ENCODE results near the gene LUC7L. TPM values are rescaled to one million over a fixed set of nuclear protein-coding genes. Genes with fewer than 3 reads are reported as not detected.

Gene LUC7L
- total and polyA plus RNA-seq, 3 experiments from 2014 or later = 9.2 to 80.0 (median 78.5) TPM

DNA sequence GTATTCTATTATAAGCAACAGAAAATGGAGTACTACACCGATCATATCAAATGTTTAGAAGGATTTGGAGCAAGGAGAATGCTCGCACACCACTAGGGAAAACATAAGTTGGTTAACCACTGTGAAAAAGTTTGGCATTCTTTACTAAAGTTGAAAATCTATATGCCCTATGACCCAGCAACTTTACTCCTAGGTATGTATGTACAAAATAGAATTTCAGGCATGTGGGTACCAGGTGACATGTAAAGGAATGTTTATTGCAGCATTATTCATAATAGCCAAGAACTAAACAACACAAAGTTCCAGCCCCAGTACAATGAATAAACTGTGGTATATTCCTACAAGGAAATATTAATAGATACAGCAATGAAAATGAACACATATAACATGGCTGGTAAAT, 82.6 kb downstream of the LUC7L start:
- Mint-ChIP-seq H3K27ac (no peak overlapping the region), H3K4me1 (no peaks in the 10 kb centered on the region), H3K4me3 (no peak overlapping the region), H3K9me3 (no peaks in the 10 kb centered on the region), H3K27me3 (peaks cover 11 to 26% of the 10 kb centered on the region in 2 donors), H3K36me3 (no peaks in the 10 kb centered on the region)
- no peak overlapping the region for H3K27ac ChIP-seq (ENCODE audit: low read depth, low read length)
- ChIA-PET POLR2A (no interaction called here), CTCF (no interaction called here)
- no peaks in the 10 kb centered on the region for H3K36me3 ChIP-seq (ENCODE audit: insufficient read depth, low read length)
- no peak for DNase-seq
- no peaks in the 10 kb centered on the region for H3K4me1 ChIP-seq (ENCODE audit: insufficient read depth, low read length)
- H3K27me3 ChIP-seq (ENCODE audit: insufficient read depth, low read length, poor library complexity, severe bottlenecking) = no peaks in the 10 kb centered on the region
- no peaks in the 10 kb centered on the region for H3K9me3 ChIP-seq (ENCODE audit: low read length)
- H3K4me3 ChIP-seq (ENCODE audit: low read length) = no peak overlapping the region

GRCh38 chr16:144797-145252, 84.4 kb downstream of the LUC7L start:
- H3K4me3 Mint-ChIP-seq = peak overlapping the region in 2 of 7 donors; percentile 25 to 32
- DNase-seq = no peak
- ChIA-PET POLR2A (no interaction called here), CTCF (interaction anchor here (1.4 kb wide), 1 partner anchor 27 kb away, joined by 3 read pairs; no protein-coding TSS in a partner anchor)
- peaks cover 5 to 21% of the 10 kb centered on the region in 2 donors for H3K27me3 Mint-ChIP-seq
- no peak overlapping the region for H3K4me3 ChIP-seq (ENCODE audit: low read length)
- H3K36me3 ChIP-seq (ENCODE audit: insufficient read depth, low read length) = no peaks in the 10 kb centered on the region
- H3K27me3 ChIP-seq (ENCODE audit: insufficient read depth, low read length, poor library complexity, severe bottlenecking) = no peaks in the 10 kb centered on the region
- H3K9me3 ChIP-seq (ENCODE audit: low read length) = no peaks in the 10 kb centered on the region
- H3K27ac ChIP-seq (ENCODE audit: low read depth, low read length) = no peak overlapping the region
- no peaks in the 10 kb centered on the region for H3K4me1 Mint-ChIP-seq
- H3K4me1 ChIP-seq (ENCODE audit: insufficient read depth, low read length) = no peaks in the 10 kb centered on the region
- no peaks in the 10 kb centered on the region for H3K36me3 Mint-ChIP-seq
- H3K9me3 Mint-ChIP-seq = no peaks in the 10 kb centered on the region
- H3K27ac Mint-ChIP-seq = no peak overlapping the region

DNA sequence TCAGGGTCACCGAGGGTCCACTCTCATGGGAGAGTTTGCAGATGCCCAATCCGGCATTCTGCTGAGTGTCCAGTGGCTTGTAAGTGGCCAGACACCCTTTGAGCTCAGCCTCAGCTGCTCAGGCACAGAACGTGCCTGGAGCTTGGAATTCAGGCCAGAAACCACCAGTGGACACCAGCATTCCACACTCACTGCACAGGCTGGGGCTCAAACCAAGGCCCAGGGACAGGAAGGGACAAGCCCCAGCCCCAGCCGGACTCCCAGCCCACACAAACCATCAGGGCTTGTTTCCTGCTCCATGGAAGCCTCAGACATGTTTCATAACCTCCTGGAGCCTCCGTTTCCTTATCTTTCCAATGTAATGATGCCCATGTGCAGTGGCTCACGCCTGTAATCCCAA, 85.8 kb downstream of the LUC7L start:
- Histone ChIP-seq H3K27ac (ENCODE audit: low read depth, low read length) (peak overlapping the region; percentile 70), H3K9me3 (ENCODE audit: low read length) (no peaks in the 10 kb centered on the region), H3K36me3 (ENCODE audit: insufficient read depth, low read length) (no peaks in the 10 kb centered on the region), H3K4me3 (ENCODE audit: low read length) (no peak overlapping the region), H3K4me1 (ENCODE audit: insufficient read depth, low read length) (no peaks in the 10 kb centered on the region), H3K27me3 (ENCODE audit: insufficient read depth, low read length, poor library complexity, severe bottlenecking) (no peaks in the 10 kb centered on the region)
- DNase-seq = no peak
- Mint-ChIP-seq H3K27ac (no peak overlapping the region), H3K4me3 (no peak overlapping the region), H3K4me1 (peaks cover 2 to 5% (median 4%) of the 10 kb centered on the region in 3 donors), H3K27me3 (peaks cover 2 to 21% of the 10 kb centered on the region in 2 donors), H3K9me3 (no peaks in the 10 kb centered on the region), H3K36me3 (peaks cover 0 to 3% (median 0%) of the 10 kb centered on the region in 3 donors)
- POLR2A ChIA-PET = no interaction called here
- CTCF ChIA-PET = interaction anchor here (1.4 kb wide), 1 partner anchor 25 kb away, joined by 3 read pairs; no protein-coding TSS in a partner anchor

- Histone ChIP-seq H3K4me3 (ENCODE audit: low read length) (no peak overlapping the region), H3K4me1 (ENCODE audit: insufficient read depth, low read length) (no peaks in the 10 kb centered on the region), H3K27ac (ENCODE audit: low read depth, low read length) (peak overlapping the region; percentile 70), H3K9me3 (ENCODE audit: low read length) (no peaks in the 10 kb centered on the region), H3K36me3 (ENCODE audit: insufficient read depth, low read length) (no peaks in the 10 kb centered on the region), H3K27me3 (ENCODE audit: insufficient read depth, low read length, poor library complexity, severe bottlenecking) (no peaks in the 10 kb centered on the region)
- Mint-ChIP-seq H3K4me1 (peaks cover 2 to 5% (median 4%) of the 10 kb centered on the region in 3 donors), H3K27me3 (peaks cover 2 to 21% of the 10 kb centered on the region in 2 donors), H3K27ac (no peak overlapping the region), H3K4me3 (no peak overlapping the region), H3K36me3 (peaks cover 0 to 4% (median 0%) of the 10 kb centered on the region in 3 donors), H3K9me3 (no peaks in the 10 kb centered on the region)
- POLR2A ChIA-PET = no interaction called here
- CTCF ChIA-PET = no interaction called here
- DNase-seq = no peak
Measured at GRCh38 chr16:143047-143446, 86.2 kb downstream of the LUC7L start.

GRCh38 chr16:142405-142967, 86.8 kb downstream of the LUC7L start:
- Mint-ChIP-seq H3K27ac (no peak overlapping the region), H3K36me3 (peaks cover 0 to 5% (median 0%) of the 10 kb centered on the region in 3 donors), H3K9me3 (no peaks in the 10 kb centered on the region), H3K4me1 (peaks cover 4 to 9% (median 8%) of the 10 kb centered on the region in 3 donors), H3K4me3 (no peak overlapping the region), H3K27me3 (peaks cover 2 to 21% of the 10 kb centered on the region in 2 donors)
- peak overlapping the region; percentile 70 for H3K27ac ChIP-seq (ENCODE audit: low read depth, low read length)
- no peak for DNase-seq
- ChIA-PET CTCF (no interaction called here), POLR2A (no interaction called here)
- H3K4me3 ChIP-seq (ENCODE audit: low read length) = no peak overlapping the region
- no peaks in the 10 kb centered on the region for H3K36me3 ChIP-seq (ENCODE audit: insufficient read depth, low read length)
- H3K4me1 ChIP-seq (ENCODE audit: insufficient read depth, low read length) = peaks cover 3% of the 10 kb centered on the region
- H3K27me3 ChIP-seq (ENCODE audit: insufficient read depth, low read length, poor library complexity, severe bottlenecking) = no peaks in the 10 kb centered on the region
- H3K9me3 ChIP-seq (ENCODE audit: low read length) = no peaks in the 10 kb centered on the region

GRCh38 chr16:140175-140857, 88.9 kb downstream of the LUC7L start:
- Mint-ChIP-seq H3K27me3 (peaks cover under 1 to 12% of the 10 kb centered on the region in 2 donors), H3K4me3 (peak overlapping the region in 6 of 7 donors; percentile 5 to 74 (median 54)), H3K36me3 (peaks cover 0 to 7% (median 2%) of the 10 kb centered on the region in 3 donors), H3K9me3 (no peaks in the 10 kb centered on the region), H3K4me1 (peaks cover 12 to 21% (median 18%) of the 10 kb centered on the region in 3 donors), H3K27ac (peak overlapping the region in 4 of 8 donors; percentile 25 to 71 (median 46))
- H3K4me3 ChIP-seq (ENCODE audit: low read length) = no peak overlapping the region
- ChIA-PET CTCF (no interaction called here), POLR2A (interaction anchor here (0.6 kb wide), 1 partner anchor 40 kb away, joined by 3 read pairs; no protein-coding TSS in a partner anchor)
- H3K36me3 ChIP-seq (ENCODE audit: insufficient read depth, low read length) = no peaks in the 10 kb centered on the region
- peaks cover 8% of the 10 kb centered on the region for H3K4me1 ChIP-seq (ENCODE audit: insufficient read depth, low read length)
- H3K9me3 ChIP-seq (ENCODE audit: low read length) = no peaks in the 10 kb centered on the region
- no peak for DNase-seq
- no peaks in the 10 kb centered on the region for H3K27me3 ChIP-seq (ENCODE audit: insufficient read depth, low read length, poor library complexity, severe bottlenecking)
- no peak overlapping the region for H3K27ac ChIP-seq (ENCODE audit: low read depth, low read length)

Other genes with a start within 250 kb of the LUC7L start
- 10 to 100 TPM; 63.6 to 63.9 TPM for gene POLR3K, start 175.8 kb downstream of the LUC7L start, total RNA-seq
- gene POLR3K, start 175.8 kb downstream of the LUC7L start, polyA plus RNA-seq = 35.1 TPM
- 100 to 1,000 TPM; 108 to 110 TPM for gene SNRNP25, start 175.6 kb downstream of the LUC7L start, total RNA-seq
- gene SNRNP25, start 175.6 kb downstream of the LUC7L start, polyA plus RNA-seq = 16.3 TPM
- under 1 TPM; 0.53 to 0.59 TPM for gene RHBDF1, start 156.8 kb downstream of the LUC7L start, total RNA-seq
- not detected for gene RHBDF1, start 156.8 kb downstream of the LUC7L start, polyA plus RNA-seq
- 10 to 100 TPM; 47.5 to 48.2 TPM for gene MPG, start 151.2 kb downstream of the LUC7L start, total RNA-seq
- gene MPG, start 151.2 kb downstream of the LUC7L start, polyA plus RNA-seq = 58.1 TPM
- 10 to 100 TPM; 45.2 to 50.7 TPM for gene NPRL3, start 90.8 kb downstream of the LUC7L start, total RNA-seq
- 13.0 TPM for gene NPRL3, start 90.8 kb downstream of the LUC7L start, polyA plus RNA-seq
- gene HBZ, start 76.8 kb downstream of the LUC7L start, total RNA-seq = not detected
- gene HBZ, start 76.8 kb downstream of the LUC7L start, polyA plus RNA-seq = not detected
- gene HBM, start 63.5 kb downstream of the LUC7L start, total RNA-seq = not detected
- not detected for gene HBM, start 63.5 kb downstream of the LUC7L start, polyA plus RNA-seq
- gene HBA2, start 56.6 kb downstream of the LUC7L start, total RNA-seq = not detected
- gene HBA2, start 56.6 kb downstream of the LUC7L start, polyA plus RNA-seq = 5.8 TPM
- gene HBA1, start 52.8 kb downstream of the LUC7L start, total RNA-seq = not detected
- gene HBA1, start 52.8 kb downstream of the LUC7L start, polyA plus RNA-seq = 1.6 TPM
- not detected for gene HBQ1, start 49.0 kb downstream of the LUC7L start, total RNA-seq
- gene HBQ1, start 49.0 kb downstream of the LUC7L start, polyA plus RNA-seq = 0.72 TPM
- gene FAM234A, start 5.4 kb upstream of the LUC7L start, total RNA-seq = 10 to 100 TPM; 23.1 to 26.1 TPM
- 27.9 TPM for gene FAM234A, start 5.4 kb upstream of the LUC7L start, polyA plus RNA-seq
- under 1 TPM in 1 of 2 experiments, not detected in 1; 0.09 TPM for gene RGS11, start 46.5 kb upstream of the LUC7L start, total RNA-seq
- not detected for gene RGS11, start 46.5 kb upstream of the LUC7L start, polyA plus RNA-seq
- not detected for gene ARHGDIG, start 51.1 kb upstream of the LUC7L start, total RNA-seq
- gene ARHGDIG, start 51.1 kb upstream of the LUC7L start, polyA plus RNA-seq = not detected
- not detected for gene PDIA2, start 53.7 kb upstream of the LUC7L start, total RNA-seq
- not detected for gene PDIA2, start 53.7 kb upstream of the LUC7L start, polyA plus RNA-seq
- 10 to 100 TPM; 24.7 to 26.3 TPM for gene AXIN1, start 123.3 kb upstream of the LUC7L start, total RNA-seq
- gene AXIN1, start 123.3 kb upstream of the LUC7L start, polyA plus RNA-seq = 6.9 TPM
- gene MRPL28, start 141.1 kb upstream of the LUC7L start, total RNA-seq = 10 to 100 TPM; 90.2 to 98.0 TPM
- 67.8 TPM for gene MRPL28, start 141.1 kb upstream of the LUC7L start, polyA plus RNA-seq
- gene PGAP6, start 152.5 kb upstream of the LUC7L start, total RNA-seq = 10 to 100 TPM; 36.1 to 36.2 TPM
- gene PGAP6, start 152.5 kb upstream of the LUC7L start, polyA plus RNA-seq = 23.1 TPM
- gene NME4, start 167.8 kb upstream of the LUC7L start, total RNA-seq = 10 to 100 TPM; 14.1 to 15.4 TPM
- 49.9 TPM for gene NME4, start 167.8 kb upstream of the LUC7L start, polyA plus RNA-seq
- 1 to 10 TPM; 6.8 to 7.9 TPM for gene DECR2, start 172.4 kb upstream of the LUC7L start, total RNA-seq
- gene DECR2, start 172.4 kb upstream of the LUC7L start, polyA plus RNA-seq = 3.9 TPM
- gene RAB11FIP3, start 196.2 kb upstream of the LUC7L start, total RNA-seq = 10 to 100 TPM; 30.0 to 32.8 TPM
- 4.4 TPM for gene RAB11FIP3, start 196.2 kb upstream of the LUC7L start, polyA plus RNA-seq